GM04504 (cell line): ENCODE results near the gene ADARB2.
"Not testable (repeated sequence)": the region's sequence is repeated elsewhere in the genome, so short reads cannot be mapped to it uniquely, and the experiment has no call there.

Experiments
- DNase-seq: peaks from one replicate; pipeline ENCODE4 v3.0.0-alpha.2; 2012; ENCODE audit warnings: low read depth

ADARB2 gene

DNA sequence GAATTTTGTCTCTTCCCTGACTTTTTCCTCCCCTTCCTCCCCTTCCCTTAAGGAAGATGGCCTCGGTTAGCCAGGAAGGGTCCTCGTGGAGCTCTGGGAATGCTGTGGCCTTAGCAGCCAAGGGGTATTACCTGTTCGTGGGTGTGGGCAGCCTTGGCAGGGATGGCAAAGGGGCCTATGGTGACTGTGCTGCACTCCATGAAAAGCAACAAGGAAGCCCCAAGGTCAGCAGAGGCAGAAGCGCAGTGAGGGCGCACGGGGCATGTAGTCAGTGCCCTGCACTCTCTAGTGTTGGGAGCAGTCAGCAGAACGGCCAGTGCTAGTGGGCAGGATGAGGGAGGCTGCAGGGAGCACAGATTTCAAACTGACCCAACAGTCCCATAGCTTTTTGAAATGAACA is 191.8 kb downstream of the ADARB2 start:
- no peak for DNase-seq

DNA sequence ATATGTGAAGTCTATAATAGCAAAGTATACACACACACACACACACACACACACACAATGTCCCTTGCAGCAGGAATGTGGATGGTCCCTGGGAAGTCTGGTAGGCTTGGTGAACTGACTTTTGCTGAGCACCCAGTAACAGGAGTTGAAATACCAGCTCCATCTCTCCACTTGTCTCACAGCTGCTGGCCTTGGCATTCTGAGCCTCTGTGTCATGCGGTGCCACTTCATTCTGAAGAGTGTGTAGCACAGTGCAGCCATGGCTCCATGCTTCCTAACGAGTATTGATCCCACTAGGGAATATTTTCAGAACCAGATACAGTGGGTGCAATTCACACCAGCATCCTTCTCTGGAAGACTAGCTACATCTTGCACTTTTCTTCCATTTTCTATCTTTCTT is 192.4 kb downstream of the ADARB2 start:
- DNase-seq = no peak

GRCh38 chr10:1544209-1544673 is 193.1 kb downstream of the ADARB2 start:
- DNase-seq = no peak

DNA sequence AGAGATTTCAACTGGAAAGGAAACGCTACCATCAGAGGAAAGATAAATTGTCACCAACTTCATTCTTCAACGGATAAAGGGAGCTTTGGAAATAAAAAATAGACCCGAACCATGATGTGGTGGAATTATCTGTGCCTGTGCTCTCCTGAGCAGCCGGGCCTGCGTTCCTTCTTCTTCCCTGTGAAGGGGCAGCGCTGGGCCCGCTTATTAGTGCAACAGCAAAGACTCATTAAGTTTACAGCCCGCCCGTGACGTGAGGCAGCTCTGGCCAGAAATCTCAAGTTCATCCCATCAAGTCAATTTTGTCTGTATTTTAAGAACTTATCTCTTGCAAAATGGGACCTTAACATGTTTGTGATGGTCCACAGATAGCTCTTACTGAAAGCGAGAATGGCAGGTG is 193.7 kb downstream of the ADARB2 start:
- DNase-seq = no peak

DNA sequence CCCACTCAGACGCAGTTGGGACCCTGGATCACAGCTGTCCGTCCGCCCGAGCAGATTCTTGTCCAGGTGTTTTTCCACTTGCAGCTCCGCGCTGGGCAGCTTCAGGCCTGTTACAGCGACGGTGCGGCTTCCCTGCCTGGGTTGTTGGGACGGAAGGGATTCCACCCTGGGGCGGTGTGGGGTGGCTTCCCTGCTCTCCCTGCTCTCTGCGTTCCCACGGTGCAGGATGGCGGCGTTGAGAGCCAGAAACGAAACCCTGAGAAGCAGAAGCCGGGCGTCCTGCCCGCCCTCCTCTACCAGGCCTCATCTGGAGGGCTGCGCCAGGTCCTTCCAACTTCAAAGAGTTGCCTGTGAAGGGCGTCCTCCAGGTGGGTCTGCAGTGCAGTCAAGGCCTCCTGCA is 194.4 kb downstream of the ADARB2 start:
- no peak for DNase-seq

- no peak for DNase-seq
These were observed 197.2 kb downstream of the ADARB2 start for GRCh38 chr10:1540144-1540543.

GRCh38 chr10:1539216-1539615 is 198.1 kb downstream of the ADARB2 start:
- no peak for DNase-seq

DNA sequence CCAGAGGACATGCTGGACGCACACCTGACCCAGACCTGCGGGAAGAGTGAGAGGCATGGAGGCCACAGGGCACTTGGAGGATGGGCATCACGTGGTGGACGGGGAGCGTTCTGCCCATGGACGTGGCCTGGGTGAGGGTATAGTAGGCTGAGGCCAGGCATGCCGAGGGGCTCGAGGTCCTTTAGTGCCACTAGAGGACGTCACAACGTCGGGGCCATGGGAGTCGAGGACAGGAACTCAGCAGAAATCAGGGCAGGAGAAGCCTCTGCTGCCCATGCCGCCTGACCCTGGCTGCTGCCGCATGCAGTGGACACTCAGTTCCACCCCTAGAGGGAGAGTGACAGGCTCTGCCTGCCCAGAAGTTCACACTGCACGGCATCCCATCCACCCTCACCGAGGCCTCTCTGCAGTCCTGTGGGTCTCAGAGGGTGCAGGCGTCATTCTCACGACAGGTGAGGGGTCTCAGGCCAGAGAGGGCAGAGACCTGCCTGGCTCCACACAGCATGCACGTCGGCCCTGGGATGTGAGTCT is 198.7 kb downstream of the ADARB2 start:
- no peak for DNase-seq

DNA sequence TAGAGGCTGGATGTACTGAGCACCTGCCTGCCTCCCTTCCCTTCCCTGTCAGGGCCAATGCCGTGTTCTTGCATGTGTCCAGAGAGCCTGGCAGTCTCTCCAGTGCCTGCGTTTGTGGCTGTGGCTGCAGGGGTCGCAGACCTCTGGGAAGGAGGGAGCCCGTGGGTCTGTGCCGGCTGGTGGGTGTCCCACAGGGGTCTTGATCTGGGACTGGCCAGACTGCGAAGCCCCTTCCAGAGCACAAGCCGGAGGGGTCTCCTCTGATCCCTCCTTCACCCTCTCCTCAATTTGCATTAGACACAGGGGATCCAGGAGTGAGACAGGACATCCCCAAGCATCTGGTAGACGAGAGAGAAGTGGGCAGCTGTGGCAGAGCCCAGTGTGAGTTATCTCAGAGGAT is 199.2 kb downstream of the ADARB2 start:
- DNase-seq = no peak

- not testable (repeated sequence) for DNase-seq
These were observed 199.9 kb downstream of the ADARB2 start for GRCh38 chr10:1537449-1537848.

DNA sequence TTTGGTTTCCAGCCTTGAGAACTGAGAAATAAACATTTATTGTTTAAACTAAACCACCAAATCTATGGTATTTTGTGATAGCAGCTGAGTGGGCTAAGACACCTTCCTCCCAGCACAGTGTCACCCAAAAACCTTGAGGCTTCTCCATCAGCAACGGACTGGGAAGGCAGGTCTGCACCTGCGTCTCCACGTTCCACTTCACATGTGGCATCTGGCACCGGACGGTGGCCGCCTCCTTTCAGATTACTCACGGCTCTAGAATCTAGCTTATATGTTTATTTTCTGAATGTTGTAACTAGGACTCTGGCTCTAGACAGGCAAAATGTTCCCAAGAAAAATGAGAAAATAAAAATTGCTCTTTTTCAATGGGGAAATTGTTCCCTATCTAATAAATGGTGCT is 201.0 kb downstream of the ADARB2 start:
- DNase-seq = no peak

- no peak for DNase-seq
These were observed 201.9 kb downstream of the ADARB2 start for GRCh38 chr10:1535301-1535965.

GRCh38 chr10:1534820-1535219 is 202.5 kb downstream of the ADARB2 start:
- DNase-seq = no peak

GRCh38 chr10:1532636-1533035 is 204.7 kb downstream of the ADARB2 start:
- DNase-seq = no peak

GRCh38 chr10:1531883-1532597 is 205.3 kb downstream of the ADARB2 start:
- no peak for DNase-seq

DNA sequence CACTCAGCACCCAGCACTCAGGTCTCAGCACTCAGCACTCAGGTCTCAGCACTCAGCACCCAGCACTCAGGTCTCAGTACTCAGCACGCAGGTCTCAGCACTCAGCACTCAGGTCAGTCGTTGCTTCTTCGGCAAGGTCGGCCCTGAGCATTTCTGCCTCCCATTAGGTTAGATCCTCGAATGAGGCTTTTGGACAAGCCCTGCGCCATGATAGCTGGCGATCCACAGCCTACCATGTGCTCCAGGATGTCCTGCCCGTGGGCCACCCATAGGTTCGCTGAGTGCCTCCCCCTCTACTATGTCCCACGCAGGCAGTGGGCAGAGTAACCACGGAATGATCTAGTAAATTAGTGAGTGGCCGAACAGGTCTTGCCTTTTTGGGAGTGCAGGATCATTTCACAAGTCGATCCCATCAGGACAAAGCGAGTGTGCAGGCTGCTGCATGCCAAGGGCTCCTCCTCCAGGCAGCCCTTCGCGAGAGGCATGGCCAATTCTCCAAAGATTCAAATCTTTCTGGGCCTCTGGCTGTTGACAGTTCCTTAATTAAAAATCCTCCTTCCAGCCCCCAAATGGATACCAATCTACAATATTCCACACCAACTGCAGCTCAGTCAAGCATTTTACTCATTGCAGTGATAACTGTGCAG is 206.3 kb downstream of the ADARB2 start:
- no peak for DNase-seq

DNA sequence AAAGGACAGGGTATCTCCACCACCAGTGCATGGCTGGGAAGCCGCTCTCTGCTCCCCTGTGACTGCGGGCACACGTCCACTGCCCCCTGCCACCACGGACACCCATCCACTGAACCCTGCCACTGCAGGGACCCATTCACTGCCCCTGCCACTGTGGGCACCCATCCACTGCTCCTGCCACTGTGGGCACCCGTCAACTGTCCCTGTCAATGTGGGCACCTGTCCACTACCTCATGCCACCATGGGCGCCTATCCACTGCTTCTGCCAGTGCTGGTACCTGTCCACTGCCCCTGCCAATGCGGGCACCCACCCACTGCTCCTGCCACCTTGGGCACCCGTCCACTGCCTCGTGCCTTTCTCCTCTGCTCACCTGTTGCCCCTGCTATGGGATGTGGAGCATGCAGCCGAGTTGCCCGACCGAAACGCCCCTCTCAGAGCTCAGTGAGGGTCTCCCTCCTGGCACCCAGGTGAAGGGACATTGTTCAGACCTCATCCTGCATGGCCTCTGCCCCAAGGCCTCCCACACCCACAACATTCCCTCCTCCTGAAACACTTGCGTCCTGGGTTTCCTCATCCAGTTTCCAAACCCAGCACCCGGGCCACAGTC is 207.4 kb downstream of the ADARB2 start:
- DNase-seq = no peak

- no peak for DNase-seq
These were observed 209.4 kb downstream of the ADARB2 start for GRCh38 chr10:1527951-1528350.

- DNase-seq = no peak
These were observed 210.8 kb downstream of the ADARB2 start for GRCh38 chr10:1526436-1527055.

DNA sequence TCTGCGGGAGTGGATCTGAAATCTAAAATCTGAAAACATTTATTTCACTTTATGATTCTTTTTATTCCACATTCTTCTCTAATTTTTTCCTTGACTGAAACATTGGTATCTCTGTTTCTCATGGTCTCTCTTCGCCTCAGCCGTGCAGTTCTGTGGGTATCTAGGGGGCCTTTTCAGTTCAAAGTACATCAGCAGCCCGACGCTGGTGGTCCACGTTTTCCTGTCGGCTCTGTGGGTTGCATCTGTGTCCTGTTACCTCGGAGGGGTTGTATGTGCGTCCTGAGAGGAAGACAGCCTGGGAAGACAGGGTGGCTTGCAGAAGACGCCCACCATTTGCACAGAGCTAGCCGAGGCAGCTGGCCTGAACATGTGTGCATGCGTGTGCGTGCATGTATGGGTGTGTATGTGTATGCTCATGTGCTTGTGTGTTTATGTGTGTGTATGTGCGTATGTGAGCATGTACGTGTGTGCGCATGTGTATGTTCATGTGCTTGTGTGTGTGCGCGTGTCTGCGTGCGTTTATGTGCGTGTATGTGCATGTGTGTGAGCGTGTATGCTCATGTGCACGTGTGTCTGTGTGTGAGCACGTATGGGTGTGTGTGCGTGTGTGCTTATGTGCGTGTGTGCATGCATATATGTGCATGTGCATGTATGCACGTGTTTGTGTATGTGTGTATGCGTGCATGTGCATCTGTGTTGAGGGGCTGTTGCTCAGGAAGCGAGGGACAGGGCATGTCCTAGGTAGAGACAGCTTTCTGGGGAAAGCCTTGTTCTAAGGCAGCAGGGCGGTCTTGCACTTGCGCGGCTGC is 211.8 kb downstream of the ADARB2 start:
- no peak for DNase-seq

DNA sequence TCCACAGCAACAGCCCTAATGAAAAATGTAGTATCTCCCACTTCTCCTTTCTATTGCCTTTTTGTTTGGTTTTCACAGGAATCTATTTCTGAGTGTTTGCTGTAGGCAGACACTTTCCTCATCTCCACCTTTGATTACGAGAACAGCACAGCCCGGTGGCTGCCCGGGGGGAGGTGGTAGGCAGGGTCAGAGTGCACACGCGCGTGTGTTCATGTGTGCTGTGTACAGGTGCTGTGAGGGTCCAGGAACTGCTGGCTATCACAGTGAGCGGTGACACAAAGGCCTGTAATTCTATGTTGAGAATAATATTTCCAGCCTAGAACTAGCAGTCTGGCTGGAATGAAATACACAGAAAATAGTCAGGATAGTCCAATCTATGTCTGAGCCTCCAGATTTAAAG is 212.8 kb downstream of the ADARB2 start:
- no peak for DNase-seq
